ENCODE measurements around the gene TFDP1.

GRCh38 chr13:113651511-113652403, 67.2 kb downstream of the TFDP1 start:
- TF ChIP-seq POLR2AphosphoS5 (IDR thresholded peaks at IDR 0.05; ENCODE audit: low read depth, low read length): no peak
- no peak for TF ChIP-seq SIN3A (IDR thresholded peaks at IDR 0.05; ENCODE audit: borderline replicate concordance, insufficient read depth, low read length)
- no peak for TF ChIP-seq REST (IDR thresholded peaks at IDR 0.05; ENCODE audit: insufficient read depth in 1 of 2, low read depth in 2 of 2, low read length in 2 of 2)
- TF ChIP-seq TAF1 (IDR thresholded peaks at IDR 0.05; ENCODE audit: borderline replicate concordance, insufficient read depth, low read length): no peak

All from PFSK-1 (cell line).